Neuron (in vitro differentiated cells): ENCODE measurements around the gene STPG3.

Source experiments
- H2AFZ ChIP-seq: one replicate; pipeline ENCODE4 v1.6.1; 2013; ENCODE audit warnings: low read depth, mild to moderate bottlenecking, inconsistent platforms, low read length, moderate library complexity
- H3K27me3 ChIP-seq: one replicate; pipeline ENCODE4 v1.6.1; 2013; ENCODE audit warnings: low read length; ENCODE audit not compliant: insufficient read depth
- H3K36me3 ChIP-seq: one replicate; pipeline ENCODE4 v1.6.1; 2013; ENCODE audit warnings: low read length; ENCODE audit not compliant: insufficient read depth
- H3K4me1 ChIP-seq: one replicate; pipeline ENCODE4 v1.6.1; 2013; ENCODE audit warnings: low read length; ENCODE audit not compliant: insufficient read depth
- H3K4me3 ChIP-seq: 2 replicates; pipeline ENCODE4 v1.5.1; 2013; ENCODE audit warnings: mild to moderate bottlenecking, low read length, moderate library complexity
- H3K9me3 ChIP-seq: one replicate; pipeline ENCODE4 v1.6.1; 2013; ENCODE audit warnings: low read length

STPG3 gene

DNA sequence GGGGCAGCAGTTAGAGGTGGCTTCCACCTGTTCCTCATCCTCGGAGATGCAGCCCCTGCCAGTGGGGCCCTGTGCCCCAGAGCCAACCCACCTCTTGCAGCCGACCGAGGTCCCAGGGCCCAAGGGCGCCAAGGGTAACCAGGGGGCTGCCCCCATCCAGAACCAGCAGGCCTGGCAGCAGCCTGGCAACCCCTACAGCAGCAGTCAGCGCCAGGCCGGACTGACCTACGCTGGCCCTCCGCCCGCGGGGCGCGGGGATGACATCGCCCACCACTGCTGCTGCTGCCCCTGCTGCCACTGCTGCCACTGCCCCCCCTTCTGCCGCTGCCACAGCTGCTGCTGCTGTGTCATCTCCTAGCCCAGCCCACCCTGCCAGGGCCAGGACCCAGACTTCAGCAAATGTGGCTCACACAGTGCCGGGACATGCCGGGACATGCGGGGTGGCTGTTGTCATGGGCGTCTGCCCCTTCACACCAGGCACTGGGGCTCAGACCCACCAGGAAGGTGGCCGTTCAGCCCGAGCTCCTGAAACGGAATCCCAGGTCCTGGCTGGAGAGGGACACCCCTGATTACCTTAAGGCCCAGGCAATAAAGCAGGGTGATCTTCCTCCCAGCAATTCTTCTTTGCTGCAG lies 25.3 kb upstream of the STPG3 start:
- H3K4me3 ChIP-seq = no peak overlapping the region
- H3K27me3 ChIP-seq = peaks cover 2% of the 10 kb centered on the region
- peaks cover 15% of the 10 kb centered on the region for H3K4me1 ChIP-seq
- H3K36me3 ChIP-seq = no peaks in the 10 kb centered on the region
- H2AFZ ChIP-seq = no peak overlapping the region
- H3K9me3 ChIP-seq = no peaks in the 10 kb centered on the region

- no peak overlapping the region for H3K4me3 ChIP-seq
- no peaks in the 10 kb centered on the region for H3K36me3 ChIP-seq
- H3K4me1 ChIP-seq = peaks cover 15% of the 10 kb centered on the region
These were observed 24.6 kb upstream of the STPG3 start for GRCh38 chr9:137226338-137227053.

GRCh38 chr9:137227054-137227852 lies 23.8 kb upstream of the STPG3 start, which contains the start of gene RNF224:
Gene RNF224, plus strand, starts transcription at chr9:137227502. Its CDS starts 834 bp downstream, at chr9:137228336.
- Histone ChIP-seq H2AFZ (no peak within 1 kb of the TSS), H3K4me1 (peaks cover 15% of the 10 kb centered on the region), H3K27me3 (peaks cover 3% of the 10 kb centered on the region), H3K4me3 (no peak within 1 kb of the TSS), H3K9me3 (no peaks in the 10 kb centered on the region), H3K36me3 (no peaks in the 10 kb centered on the region)

More at GRCh38 chr9:137226338-137227053, 24.6 kb upstream of the STPG3 start:
- Histone ChIP-seq H3K9me3 (no peaks in the 10 kb centered on the region), H3K27me3 (peaks cover 3% of the 10 kb centered on the region), H2AFZ (no peak overlapping the region)

DNA sequence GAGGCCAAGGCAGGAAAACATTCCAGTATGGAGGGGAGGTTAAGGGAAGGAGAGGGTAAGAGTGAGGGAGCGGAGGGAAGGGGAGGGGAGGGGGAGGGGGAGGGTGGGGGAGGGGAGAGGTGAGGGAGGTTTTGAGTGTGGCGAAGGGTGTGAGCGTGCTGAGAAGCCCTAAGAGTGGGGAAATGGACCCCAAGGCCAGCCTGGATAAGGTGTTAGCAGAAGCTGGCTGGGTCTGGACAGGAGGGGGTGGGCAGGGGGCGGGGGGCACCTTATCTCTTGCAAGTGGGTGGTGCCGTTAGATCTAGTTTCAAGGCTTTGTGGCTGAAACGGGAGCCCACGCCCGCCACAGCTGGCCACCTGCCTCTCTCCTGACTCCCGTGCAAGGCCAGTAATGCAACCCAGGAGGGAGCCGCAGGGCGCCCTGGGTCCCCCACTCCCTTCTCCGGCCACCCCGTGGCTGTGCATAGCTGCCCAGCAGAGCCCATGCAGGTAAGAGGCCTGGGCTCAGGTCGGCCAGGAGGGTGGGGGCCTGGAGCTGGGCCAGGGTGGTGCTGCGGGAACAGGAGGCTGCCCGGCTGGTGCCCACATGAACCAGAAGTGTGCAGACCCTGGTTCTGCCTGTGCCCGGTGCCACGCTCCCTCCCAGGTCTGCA lies 23.1 kb upstream of the STPG3 start:
- H3K4me3 ChIP-seq = no peak overlapping the region
- peaks cover 3% of the 10 kb centered on the region for H3K27me3 ChIP-seq
- no peaks in the 10 kb centered on the region for H3K9me3 ChIP-seq
- H2AFZ ChIP-seq = no peak overlapping the region
- no peaks in the 10 kb centered on the region for H3K36me3 ChIP-seq
- peaks cover 9% of the 10 kb centered on the region for H3K4me1 ChIP-seq

DNA sequence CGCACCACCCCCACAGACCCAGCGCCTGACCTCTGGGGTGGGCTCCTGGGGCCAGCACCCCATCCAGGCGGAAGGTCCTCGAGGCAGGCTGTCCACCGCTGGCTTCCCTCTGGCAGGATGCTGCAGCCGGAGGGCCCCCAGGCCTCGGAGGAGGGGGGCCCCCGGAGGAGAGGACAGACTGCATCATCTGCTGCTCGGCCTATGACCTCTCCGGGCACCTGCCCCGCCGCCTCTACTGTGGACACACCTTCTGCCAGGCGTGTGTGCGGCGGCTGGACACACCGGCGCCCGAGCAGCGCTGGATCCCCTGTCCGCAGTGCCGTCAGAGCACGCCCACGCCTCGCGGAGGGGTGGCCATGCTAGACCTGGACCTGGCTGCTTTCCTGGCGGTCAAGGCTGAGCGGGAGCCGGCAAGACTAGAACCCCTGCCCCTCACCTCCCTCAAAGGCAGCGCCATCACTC lies 22.5 kb upstream of the STPG3 start:
- Histone ChIP-seq H3K27me3 (peaks cover 3% of the 10 kb centered on the region), H3K9me3 (no peaks in the 10 kb centered on the region), H3K36me3 (no peaks in the 10 kb centered on the region), H2AFZ (no peak overlapping the region), H3K4me3 (no peak overlapping the region), H3K4me1 (peaks cover 8% of the 10 kb centered on the region)

DNA sequence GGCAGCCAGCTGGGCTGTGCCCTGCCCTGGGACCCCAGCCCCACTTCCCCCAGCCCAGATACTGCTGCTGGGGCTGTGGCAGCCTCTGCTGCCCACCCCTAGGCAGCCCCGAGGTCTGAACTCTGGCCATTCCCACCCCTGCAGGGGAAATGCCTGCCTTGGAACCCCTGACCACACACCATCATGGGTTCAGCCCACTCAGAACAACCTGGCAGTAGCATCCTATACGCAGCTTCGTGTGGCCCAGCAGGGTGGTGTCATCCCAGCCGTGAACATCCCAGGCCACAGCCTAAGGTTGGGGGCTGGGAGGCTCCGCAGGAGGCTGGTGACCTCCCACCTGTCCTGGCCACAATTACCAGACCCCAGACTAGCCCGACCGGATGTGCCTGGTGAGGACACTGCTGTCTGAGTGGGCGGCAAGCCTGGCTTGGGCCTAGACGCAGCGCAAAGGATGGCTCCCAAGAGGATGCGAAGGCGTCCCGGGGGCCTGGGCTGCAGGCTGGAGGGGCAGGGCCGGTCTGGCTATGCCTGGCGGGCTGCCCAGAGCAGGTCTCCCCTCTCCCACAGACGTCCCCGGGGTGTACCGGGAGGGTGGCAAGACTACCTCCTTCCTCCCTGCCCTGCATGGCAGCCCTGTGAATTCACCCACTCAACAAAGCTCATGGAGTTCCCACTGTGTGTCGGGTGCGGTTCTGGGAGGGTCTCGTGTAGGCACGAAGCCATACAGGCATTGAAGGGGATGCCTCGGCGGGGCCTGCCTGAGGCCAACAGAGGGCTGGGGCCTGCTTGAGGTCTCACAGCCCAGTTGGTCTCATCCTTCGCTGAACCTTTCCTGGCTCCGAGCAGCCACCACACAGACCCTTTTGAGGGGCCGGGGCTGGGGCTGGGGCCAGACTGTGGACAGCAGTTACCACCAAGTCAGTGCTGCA lies 21.9 kb upstream of the STPG3 start:
- Histone ChIP-seq H3K9me3 (no peaks in the 10 kb centered on the region), H3K4me1 (peaks cover 5% of the 10 kb centered on the region), H2AFZ (no peak overlapping the region), H3K4me3 (no peak overlapping the region), H3K36me3 (no peaks in the 10 kb centered on the region), H3K27me3 (peaks cover 3% of the 10 kb centered on the region)

DNA sequence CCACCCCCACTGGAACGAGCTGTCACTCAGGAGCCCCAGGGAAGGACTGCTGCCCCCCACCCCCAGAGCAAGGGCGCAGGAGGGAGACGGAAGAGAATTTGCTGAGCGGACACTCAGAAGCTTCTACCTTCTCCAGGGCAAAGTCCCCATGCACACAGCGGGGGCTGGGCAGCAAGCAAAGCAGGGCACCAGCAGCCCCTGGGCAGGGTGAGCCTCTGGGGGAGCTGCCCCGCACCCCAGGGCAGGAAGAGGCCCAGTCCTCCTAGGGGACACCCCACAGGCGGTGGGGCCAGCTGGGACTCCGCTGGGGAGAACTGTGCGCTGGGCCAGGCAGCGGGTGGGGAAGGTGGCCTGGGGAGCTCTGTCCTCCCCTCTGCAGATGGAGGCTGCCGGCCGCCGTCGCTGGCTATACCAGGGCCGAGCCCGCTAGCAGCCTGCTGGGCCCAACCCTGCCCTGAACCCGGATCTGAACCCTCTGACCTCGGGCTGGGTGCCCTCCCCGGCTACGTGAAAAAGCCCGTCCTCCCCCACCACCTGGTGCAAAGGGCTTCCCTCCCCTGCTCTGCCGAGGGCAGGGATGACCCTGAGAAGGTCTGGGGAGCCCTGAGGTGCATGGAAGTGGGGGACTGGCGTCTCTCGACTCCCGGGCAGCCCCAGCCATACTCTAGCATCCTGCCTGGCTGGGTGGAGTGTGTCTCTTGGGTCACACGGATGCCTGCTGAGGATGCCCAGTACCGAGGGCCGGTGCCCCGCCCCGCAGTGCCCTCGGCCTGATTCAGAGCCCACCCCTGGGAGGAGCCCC lies 21.0 kb upstream of the STPG3 start:
- Histone ChIP-seq H3K36me3 (no peaks in the 10 kb centered on the region), H3K9me3 (no peaks in the 10 kb centered on the region), H3K27me3 (peaks cover 3% of the 10 kb centered on the region), H3K4me3 (no peak overlapping the region), H2AFZ (no peak overlapping the region), H3K4me1 (peaks cover 6% of the 10 kb centered on the region)

DNA sequence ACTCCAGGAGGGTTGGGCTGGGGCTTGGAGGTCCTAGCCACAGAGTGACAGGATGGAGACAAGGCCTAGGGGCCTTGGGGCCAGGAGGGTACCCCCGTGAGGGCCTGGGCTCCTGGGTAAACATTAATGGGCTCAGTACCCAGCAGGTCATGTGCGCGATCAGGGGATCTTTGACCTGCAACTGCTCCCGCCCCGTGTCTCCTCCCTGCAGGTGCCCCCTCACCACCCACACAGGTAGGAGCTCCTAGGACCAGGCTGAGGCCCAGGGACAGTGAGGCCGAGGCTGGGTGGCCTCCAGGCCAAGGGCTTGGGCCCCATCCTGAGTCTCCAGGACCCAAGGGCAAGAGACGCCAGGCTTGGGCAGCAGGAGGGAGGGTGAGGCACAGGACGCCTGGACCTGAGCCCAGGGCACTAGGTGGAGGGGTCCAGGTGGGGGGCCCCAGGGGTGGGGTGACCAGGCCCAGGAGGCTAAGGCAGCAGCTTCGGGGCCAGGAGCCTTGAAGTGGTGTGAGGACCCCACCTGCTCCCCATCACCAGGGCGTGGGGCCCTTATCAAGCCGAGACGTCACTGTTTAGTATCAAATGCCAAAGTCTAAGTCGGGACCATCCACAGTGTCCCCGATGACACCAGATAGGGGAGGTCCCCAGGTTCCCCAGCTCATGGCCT lies 20.2 kb upstream of the STPG3 start, which contains the start of gene SLC34A3:
TSS of gene SLC34A3 (plus strand) at position 197 of the 667 bp plus-strand sequence. CDS start 802 bp downstream, outside the sequence.
- Histone ChIP-seq H2AFZ (no peak within 1 kb of the TSS), H3K4me3 (no peak within 1 kb of the TSS), H3K36me3 (no peaks in the 10 kb centered on the region), H3K9me3 (no peaks in the 10 kb centered on the region), H3K27me3 (peaks cover 3% of the 10 kb centered on the region), H3K4me1 (peaks cover 6% of the 10 kb centered on the region)

DNA sequence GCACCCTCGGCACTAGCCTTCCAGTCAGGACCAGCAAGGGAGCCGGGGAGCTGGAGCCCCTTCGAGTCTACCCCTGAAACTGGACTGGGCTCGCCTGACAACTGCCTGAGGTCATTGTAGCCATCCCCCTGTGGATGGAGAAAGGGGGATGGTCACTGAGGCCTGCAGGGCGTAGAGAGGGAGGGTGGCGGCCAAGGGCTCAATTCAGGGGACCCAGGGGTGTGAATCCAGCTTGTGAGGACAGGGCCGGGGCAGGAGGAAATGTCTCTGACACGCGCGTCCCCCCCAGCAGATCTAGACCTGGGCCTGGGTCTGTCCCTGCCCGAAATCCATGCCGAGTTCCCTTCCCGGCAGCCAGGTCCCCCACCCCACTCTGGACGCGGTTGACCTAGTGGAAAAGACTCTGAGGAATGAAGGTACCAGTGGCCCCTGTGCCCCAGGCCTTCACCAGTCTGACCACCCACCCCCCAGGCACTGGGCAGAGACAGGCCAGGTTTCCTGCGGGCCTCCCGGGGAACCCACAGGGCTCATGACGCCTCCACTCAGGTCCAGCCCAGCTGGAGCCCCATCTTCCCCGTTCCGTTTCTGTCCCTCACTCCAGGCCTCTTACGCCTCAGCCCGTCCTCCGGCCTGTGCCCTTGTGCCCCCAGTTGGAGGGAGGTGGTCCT lies 19.6 kb upstream of the STPG3 start:
- Histone ChIP-seq H2AFZ (no peak overlapping the region), H3K27me3 (peaks cover 3% of the 10 kb centered on the region), H3K36me3 (no peaks in the 10 kb centered on the region), H3K4me3 (no peak overlapping the region), H3K4me1 (peaks cover 2% of the 10 kb centered on the region), H3K9me3 (no peaks in the 10 kb centered on the region)

- no peak overlapping the region for H3K4me3 ChIP-seq
- no peaks in the 10 kb centered on the region for H3K36me3 ChIP-seq
- peaks cover 3% of the 10 kb centered on the region for H3K27me3 ChIP-seq
- no peaks in the 10 kb centered on the region for H3K9me3 ChIP-seq
- H3K4me1 ChIP-seq = peaks cover 8% of the 10 kb centered on the region
- no peak overlapping the region for H2AFZ ChIP-seq
These were observed 19.0 kb upstream of the STPG3 start for GRCh38 chr9:137232101-137232500.

DNA sequence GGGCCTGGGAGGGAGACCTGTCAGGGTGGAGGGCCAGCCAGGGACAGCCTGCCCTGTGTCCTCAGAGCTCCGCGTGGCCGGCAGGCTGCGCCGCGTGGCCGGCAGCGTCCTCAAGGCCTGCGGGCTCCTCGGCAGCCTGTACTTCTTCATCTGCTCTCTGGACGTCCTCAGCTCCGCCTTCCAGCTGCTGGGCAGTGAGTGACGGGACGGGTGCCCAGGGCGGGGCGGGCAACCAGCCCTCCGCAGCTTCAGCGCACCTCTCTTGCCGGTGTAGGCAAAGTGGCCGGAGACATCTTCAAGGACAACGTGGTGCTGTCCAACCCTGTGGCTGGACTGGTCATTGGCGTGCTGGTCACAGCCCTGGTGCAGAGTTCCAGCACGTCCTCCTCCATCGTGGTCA lies 18.6 kb upstream of the STPG3 start:
- no peaks in the 10 kb centered on the region for H3K36me3 ChIP-seq
- H3K4me1 ChIP-seq = peaks cover 10% of the 10 kb centered on the region
- H3K9me3 ChIP-seq = no peaks in the 10 kb centered on the region
- H3K27me3 ChIP-seq = peaks cover 3% of the 10 kb centered on the region
- no peak overlapping the region for H3K4me3 ChIP-seq
- no peak overlapping the region for H2AFZ ChIP-seq
